Activated CD8-positive, alpha-beta memory T cell treated with anti-CD3 and anti-CD28 coated beads, Interleukin-2, amount 10 ng/mL, durations not matched to agents 7 days and 5 days (primary cell): ENCODE results near the gene RPS4Y1. TPM values are rescaled to one million over a fixed set of nuclear protein-coding genes. Genes with fewer than 3 reads are reported as not detected.
"Not testable (repeated sequence)": the region's sequence is repeated elsewhere in the genome, so short reads cannot be mapped to it uniquely, and the experiment has no call there.

Experiments
- ATAC-seq: fragments of 150-1000 bp; cut with Tn5 transposase; one replicate; pipeline ENCODE4 v1.10.0; 2021; ENCODE audit warnings: moderate library complexity
- CTCF ChIA-PET: fragments of 350-600 bp; sonication (Branson Sonifier 250); formaldehyde crosslinking; loops from one replicate; lab custom pipeline; 2021; ENCODE audit warnings: antibody characterized with exemption; lab: Charles Lee
- DNase-seq: peaks from one replicate; pipeline ENCODE4 v3.0.0-alpha.2; 2020
- H3K27ac Mint-ChIP-seq: one replicate; pipeline ENCODE4 v1.8.0; 2021; ENCODE audit warnings: mild to moderate bottlenecking, mixed read lengths
- H3K27me3 Mint-ChIP-seq: one replicate; pipeline ENCODE4 v1.8.0; 2021; ENCODE audit warnings: mixed read lengths
- H3K36me3 Mint-ChIP-seq: one replicate; pipeline ENCODE4 v1.8.0; 2021; ENCODE audit warnings: mild to moderate bottlenecking, mixed read lengths
- H3K4me1 Mint-ChIP-seq: one replicate; pipeline ENCODE4 v1.8.0; 2021; ENCODE audit warnings: mixed read lengths
- H3K4me3 Mint-ChIP-seq: one replicate; pipeline ENCODE4 v1.8.0; 2021; ENCODE audit warnings: mild to moderate bottlenecking, moderate library complexity, mixed read lengths
- H3K9me3 Mint-ChIP-seq: one replicate; pipeline ENCODE4 v1.8.0; 2022; ENCODE audit warnings: low read depth, mixed read lengths
- total RNA-seq, 2 experiments: library from RNA; stranded (reverse); gene quantifications; one replicate each; pipeline ENCODE4 v1.2.3, GENCODE V29; 2021

Gene RPS4Y1
- total RNA-seq = 100 to 1,000 TPM; 204 to 220 TPM

DNA sequence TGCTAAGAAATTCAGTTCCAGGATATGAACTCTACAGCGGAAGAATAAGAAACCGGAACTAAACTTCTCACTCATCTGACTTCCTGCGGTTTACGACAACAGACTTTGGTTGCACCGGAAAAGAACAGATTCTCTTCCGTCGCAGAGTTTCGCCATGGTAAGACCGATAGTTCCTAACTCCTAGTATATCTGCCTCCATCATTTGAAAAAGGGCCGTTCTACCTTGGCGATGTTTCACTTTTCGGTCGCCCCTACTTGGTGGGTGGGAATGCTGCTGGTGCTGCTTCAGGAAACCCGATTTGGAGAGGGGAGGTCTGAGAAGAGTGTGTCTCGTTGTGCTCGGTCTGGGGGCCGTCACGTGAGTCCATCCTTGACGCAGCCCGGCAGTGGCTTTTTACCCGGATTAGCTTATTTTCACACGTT is at the start of gene RPS4Y1:
Gene RPS4Y1, plus strand, starts transcription at position 132 of the 423 bp plus-strand sequence. Its CDS starts 23 bp downstream, at position 155.
- peaks cover 51% of the 10 kb centered on the region for H3K36me3 Mint-ChIP-seq
- CTCF ChIA-PET = no interaction called here
- peak within 1 kb of the TSS; percentile 91 for H3K4me3 Mint-ChIP-seq
- no peaks in the 10 kb centered on the region for H3K27me3 Mint-ChIP-seq
- ATAC-seq = peak; percentile 87
- DNase-seq = peak; percentile 70
- peak within 1 kb of the TSS; percentile 94 for H3K27ac Mint-ChIP-seq
- H3K4me1 Mint-ChIP-seq = peaks cover 56% of the 10 kb centered on the region
- H3K9me3 Mint-ChIP-seq = no peaks in the 10 kb centered on the region

DNA sequence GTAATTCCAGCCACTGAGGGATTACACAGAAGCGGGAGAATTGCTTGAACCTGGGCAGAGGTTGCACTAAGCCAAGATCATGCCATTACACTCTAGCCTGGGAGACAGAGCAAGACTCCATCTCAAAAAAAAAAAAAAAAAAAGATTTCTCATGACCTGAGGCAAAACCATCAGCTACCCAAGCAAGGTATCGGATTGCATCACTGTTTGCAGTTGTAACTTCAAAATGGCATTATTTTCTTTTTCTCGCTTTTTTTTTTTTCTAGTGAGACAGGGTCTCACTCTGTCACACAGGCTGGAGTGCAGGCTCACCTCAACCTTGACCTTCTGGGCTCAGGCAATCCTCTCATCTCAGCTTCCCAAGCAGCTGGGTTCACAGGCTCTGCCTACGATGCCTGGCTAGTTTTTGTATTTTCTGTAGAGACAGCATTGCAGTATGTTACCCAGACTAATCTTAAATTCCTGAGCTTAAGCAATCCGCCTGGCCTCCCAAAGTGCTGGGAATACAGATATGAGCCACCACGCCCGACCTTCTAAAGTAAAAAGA is 44.4 kb upstream of the RPS4Y1 start:
- CTCF ChIA-PET = no interaction called here
- Mint-ChIP-seq H3K27ac (no peak overlapping the region), H3K36me3 (no peaks in the 10 kb centered on the region), H3K4me1 (no peaks in the 10 kb centered on the region), H3K9me3 (no peaks in the 10 kb centered on the region), H3K4me3 (no peak overlapping the region), H3K27me3 (peaks cover 13% of the 10 kb centered on the region)
- DNase-seq = no peak
- ATAC-seq = no peak

DNA sequence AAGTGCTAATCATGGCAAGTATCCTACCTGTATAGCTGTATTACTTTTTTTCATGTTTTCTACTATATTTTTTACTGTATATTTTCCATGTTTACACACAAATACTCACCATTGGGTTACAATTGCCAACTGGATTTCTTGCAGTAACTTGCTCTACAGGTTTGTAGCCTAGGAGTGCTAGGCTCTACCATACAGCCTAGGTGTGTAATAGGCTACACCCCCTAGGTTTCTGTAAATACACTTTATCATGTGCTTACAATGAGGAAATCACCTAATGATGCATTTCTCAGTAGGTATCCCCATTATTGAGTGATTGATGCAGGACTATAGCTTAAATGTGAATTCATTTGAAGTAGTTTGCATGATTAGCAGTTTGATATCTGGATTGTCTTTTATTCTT is 43.4 kb upstream of the RPS4Y1 start:
- no peak for ATAC-seq
- no peaks in the 10 kb centered on the region for H3K36me3 Mint-ChIP-seq

DNA sequence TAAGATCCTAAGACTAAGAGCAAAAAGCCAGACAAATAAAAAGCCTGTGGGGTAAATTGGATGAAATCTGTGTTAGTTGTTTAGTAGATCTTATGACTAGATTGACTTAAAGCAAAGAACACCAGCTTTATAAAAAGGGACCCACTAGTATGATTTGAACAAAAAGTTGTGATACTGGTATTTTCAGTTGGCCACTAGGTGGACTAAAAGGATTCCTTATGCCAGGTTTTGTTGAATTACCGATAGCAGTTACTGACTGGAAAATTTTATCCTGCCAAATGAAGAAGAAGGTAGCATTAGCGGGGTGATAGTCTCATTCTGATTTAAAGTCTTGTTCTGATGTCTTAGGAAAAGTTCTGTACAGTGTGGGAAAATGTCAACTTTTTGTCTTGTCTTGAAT is 41.2 kb upstream of the RPS4Y1 start:
- CTCF ChIA-PET = no interaction called here
- Mint-ChIP-seq H3K4me3 (no peak overlapping the region), H3K27ac (no peak overlapping the region), H3K36me3 (no peaks in the 10 kb centered on the region), H3K9me3 (no peaks in the 10 kb centered on the region), H3K27me3 (peaks cover 29% of the 10 kb centered on the region), H3K4me1 (peaks cover 3% of the 10 kb centered on the region)
- ATAC-seq (no peak), DNase-seq (no peak)

More for the DNA sequence above, 43.4 kb upstream of the RPS4Y1 start:
- Mint-ChIP-seq H3K9me3 (no peaks in the 10 kb centered on the region), H3K4me3 (no peak overlapping the region), H3K4me1 (peaks cover 3% of the 10 kb centered on the region), H3K27me3 (peaks cover 19% of the 10 kb centered on the region), H3K27ac (no peak overlapping the region)
- DNase-seq = no peak
- CTCF ChIA-PET = no interaction called here

DNA sequence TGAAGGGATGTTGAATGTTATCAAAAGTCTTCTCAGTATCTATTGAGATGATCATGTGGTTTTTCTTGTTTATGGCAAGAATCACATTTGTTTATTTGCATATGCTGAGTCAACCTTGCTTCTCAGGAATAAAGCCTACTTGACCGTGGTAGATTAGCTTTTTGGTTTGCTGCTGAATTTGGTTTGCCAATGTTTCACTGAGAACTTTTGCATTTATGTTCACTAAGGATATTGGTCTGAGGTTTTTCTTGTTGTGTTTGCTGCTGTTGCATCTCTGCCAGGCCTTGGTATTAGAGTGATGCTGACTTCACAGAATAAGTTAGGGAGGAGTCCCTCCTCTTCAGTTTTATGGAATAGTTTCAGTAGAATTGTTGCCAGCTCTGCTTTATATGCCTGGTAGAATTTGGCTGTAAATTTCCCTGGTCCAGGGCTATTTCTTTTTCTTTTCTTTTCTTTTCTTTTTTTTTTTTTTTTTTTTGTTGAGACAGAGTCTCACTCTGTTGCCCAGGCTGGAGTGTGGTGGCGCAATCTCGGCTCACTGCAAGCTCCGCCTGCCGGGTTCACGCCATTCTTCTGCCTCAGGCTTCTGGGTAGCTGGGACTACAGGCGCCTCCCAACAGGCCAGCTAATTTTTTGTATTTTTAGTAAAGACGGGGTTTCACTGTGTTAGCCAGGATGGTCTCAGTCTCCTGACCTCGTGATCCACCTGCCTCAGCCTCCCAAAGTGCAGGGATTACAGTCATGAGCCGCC is 24.1 kb upstream of the RPS4Y1 start:
- H3K27ac Mint-ChIP-seq, H3K27me3 Mint-ChIP-seq, ATAC-seq, H3K4me3 Mint-ChIP-seq, CTCF ChIA-PET, H3K9me3 Mint-ChIP-seq, H3K4me1 Mint-ChIP-seq, DNase-seq, H3K36me3 Mint-ChIP-seq: not testable (repeated sequence)

DNA sequence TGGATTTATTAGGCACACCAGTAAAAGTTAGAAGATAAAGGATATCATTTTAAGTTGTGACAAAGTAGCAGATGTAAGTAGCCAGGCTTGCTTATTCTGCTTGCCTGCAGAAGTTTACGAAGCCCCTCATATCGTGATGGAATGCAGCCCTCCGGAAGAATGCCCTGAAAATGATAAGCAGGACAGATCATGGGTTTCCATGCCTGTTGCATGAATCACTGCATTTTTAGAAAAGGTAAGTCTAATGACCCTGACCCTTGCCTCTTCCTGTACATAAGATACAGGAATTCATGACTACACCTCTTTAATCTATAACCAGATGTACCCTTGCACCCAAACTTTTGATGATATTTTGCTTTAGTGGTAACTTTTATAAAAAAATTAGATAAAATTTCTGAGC is 16.9 kb upstream of the RPS4Y1 start:
- Mint-ChIP-seq H3K36me3 (no peaks in the 10 kb centered on the region), H3K4me1 (no peaks in the 10 kb centered on the region), H3K27me3 (peaks cover 15% of the 10 kb centered on the region), H3K4me3 (no peak overlapping the region), H3K27ac (no peak overlapping the region), H3K9me3 (no peaks in the 10 kb centered on the region)
- no peak for ATAC-seq
- CTCF ChIA-PET = no interaction called here
- DNase-seq = no peak

DNA sequence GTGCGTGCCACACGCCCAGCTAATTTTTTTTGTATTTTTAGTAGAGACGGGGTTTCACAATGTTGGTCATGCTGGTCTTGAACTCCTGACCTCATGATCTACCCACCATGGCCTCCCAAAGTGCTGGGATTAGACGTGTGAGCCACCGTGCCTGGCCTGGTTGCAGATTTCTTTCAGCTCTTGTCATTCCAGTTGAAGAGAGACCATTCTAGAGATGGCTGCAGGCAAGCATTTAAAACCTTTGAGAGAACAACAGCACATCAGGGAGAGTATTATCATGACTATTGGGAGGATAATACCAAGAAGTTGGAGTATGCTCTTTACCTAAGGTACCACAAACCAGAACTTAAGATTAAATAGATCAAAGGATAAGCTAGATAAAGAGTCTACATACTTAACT is 12.9 kb upstream of the RPS4Y1 start:
- ATAC-seq (no peak), DNase-seq (no peak)
- no peak overlapping the region for H3K4me3 Mint-ChIP-seq
- H3K9me3 Mint-ChIP-seq = no peaks in the 10 kb centered on the region
- peaks cover 32% of the 10 kb centered on the region for H3K27me3 Mint-ChIP-seq
- no peaks in the 10 kb centered on the region for H3K4me1 Mint-ChIP-seq
- no peak overlapping the region for H3K27ac Mint-ChIP-seq
- no peaks in the 10 kb centered on the region for H3K36me3 Mint-ChIP-seq
- CTCF ChIA-PET = no interaction called here

DNA sequence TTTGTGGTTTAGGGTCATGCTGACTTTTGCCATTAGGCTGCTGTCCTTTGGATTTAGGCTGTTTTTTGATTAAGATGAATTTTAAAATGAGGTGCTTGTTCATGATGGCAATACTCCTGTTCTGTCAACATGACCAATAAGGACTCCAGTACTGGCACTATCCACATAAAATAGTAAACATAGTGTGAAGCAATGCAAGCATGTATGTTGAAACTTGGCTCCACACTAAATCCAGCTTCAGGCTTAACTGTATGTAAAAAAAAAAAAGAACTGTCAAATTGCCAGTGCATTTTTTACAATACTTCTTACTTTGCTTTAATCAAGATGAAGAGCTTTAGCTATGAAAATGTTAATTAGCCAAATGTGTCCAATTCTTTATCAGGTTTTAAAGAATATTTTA is 6.2 kb upstream of the RPS4Y1 start:
- DNase-seq (no peak), ATAC-seq (no peak)
- CTCF ChIA-PET = no interaction called here
- Mint-ChIP-seq H3K4me1 (peaks cover 9% of the 10 kb centered on the region), H3K9me3 (no peaks in the 10 kb centered on the region), H3K36me3 (peaks cover 2% of the 10 kb centered on the region), H3K27ac (no peak overlapping the region), H3K4me3 (no peak overlapping the region), H3K27me3 (peaks cover 30% of the 10 kb centered on the region)

DNA sequence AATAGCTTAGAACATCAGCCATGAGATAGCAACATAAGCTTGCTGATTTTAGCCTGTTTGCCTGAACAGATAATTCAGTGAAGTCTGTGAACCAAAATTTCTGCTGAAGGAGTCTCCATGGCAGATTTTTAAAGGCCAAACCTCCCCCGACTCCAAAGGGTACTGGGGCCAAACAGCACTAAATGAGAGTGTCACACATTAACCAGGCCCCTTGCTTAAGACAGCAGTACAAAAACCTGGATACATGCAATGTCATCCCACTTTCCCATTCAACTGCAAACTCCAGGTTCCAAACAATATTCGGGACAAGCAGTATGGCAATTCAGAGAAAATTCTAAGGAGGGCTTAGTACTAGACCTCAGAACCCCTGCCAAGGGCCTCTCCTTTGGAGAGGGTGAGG is 4.3 kb upstream of the RPS4Y1 start:
- H3K27me3 Mint-ChIP-seq = peaks cover 18% of the 10 kb centered on the region
- no peak overlapping the region for H3K27ac Mint-ChIP-seq
- ATAC-seq = no peak
- no peak for DNase-seq
- peaks cover 9% of the 10 kb centered on the region for H3K36me3 Mint-ChIP-seq
- H3K4me1 Mint-ChIP-seq = peaks cover 16% of the 10 kb centered on the region
- CTCF ChIA-PET = no interaction called here
- no peaks in the 10 kb centered on the region for H3K9me3 Mint-ChIP-seq
- H3K4me3 Mint-ChIP-seq = no peak overlapping the region

DNA sequence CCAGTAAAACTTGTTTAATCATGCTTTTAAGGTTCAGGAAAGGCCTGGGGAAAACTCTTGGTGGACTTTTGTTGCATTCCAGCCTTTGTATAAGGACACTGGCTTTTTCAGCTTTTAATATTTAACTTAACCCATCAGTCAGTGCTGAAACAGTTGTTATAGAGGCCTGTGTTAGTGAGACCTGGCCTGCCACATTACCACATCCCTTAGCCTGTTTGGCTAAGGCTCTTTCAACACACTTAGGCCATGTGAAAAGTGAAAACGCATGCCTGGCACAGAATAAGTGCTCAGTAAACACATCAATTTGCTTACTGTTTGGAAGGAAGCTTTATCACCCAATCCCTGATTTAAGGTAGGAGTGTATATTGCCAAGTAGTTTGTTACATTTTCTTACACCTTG is 3.5 kb upstream of the RPS4Y1 start:
- no peak overlapping the region for H3K27ac Mint-ChIP-seq
- CTCF ChIA-PET = no interaction called here
- DNase-seq = no peak
- H3K4me1 Mint-ChIP-seq = peaks cover 20% of the 10 kb centered on the region
- ATAC-seq = no peak
- peaks cover 16% of the 10 kb centered on the region for H3K27me3 Mint-ChIP-seq
- peaks cover 16% of the 10 kb centered on the region for H3K36me3 Mint-ChIP-seq
- H3K9me3 Mint-ChIP-seq = no peaks in the 10 kb centered on the region
- H3K4me3 Mint-ChIP-seq = no peak overlapping the region

DNA sequence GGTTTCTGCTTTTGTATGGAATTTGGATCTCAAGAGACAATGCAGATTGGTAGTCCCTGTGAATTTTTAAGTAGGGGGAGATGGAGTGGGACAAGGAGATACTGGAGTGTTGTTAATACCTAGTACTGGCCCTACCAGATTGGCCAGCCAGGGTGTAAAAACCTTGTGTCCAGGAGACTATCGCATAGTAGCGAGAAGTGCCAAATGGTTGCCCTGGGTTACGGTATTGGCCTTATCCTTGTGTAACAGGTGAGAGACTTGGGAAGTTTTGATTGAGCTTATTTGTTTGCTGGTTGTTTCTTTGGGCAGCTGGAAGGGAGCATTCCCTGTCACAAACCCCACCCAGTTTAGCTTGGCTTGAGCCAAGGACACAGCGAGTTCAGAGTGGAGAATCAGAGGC is 5.4 kb downstream of the RPS4Y1 start:
- no peak for DNase-seq
- Mint-ChIP-seq H3K4me3 (no peak overlapping the region), H3K27ac (peak overlapping the region; percentile 46), H3K27me3 (no peaks in the 10 kb centered on the region), H3K36me3 (peaks cover 85% of the 10 kb centered on the region), H3K9me3 (no peaks in the 10 kb centered on the region), H3K4me1 (peaks cover 85% of the 10 kb centered on the region)
- ATAC-seq = no peak
- CTCF ChIA-PET = no interaction called here

DNA sequence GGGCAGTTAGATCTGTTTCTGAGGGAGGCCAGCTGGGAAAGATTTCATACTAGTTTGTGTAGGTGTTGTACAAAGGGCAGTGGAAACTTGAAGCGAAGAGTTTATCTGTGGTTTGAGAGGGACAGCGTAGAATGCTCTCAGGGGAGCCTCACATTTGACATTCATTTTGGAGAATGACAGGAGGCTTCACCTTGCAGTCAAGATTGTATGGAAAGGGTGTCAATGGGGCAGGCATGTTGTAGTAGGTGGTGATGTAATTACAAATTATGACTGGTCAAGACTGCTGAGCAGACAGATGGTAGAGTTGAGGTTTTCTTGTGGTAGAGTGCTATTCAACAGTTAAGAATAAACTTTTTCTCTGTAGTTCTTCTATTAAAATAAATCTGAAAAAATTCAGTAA is 7.0 kb downstream of the RPS4Y1 start:
- H3K9me3 Mint-ChIP-seq = no peaks in the 10 kb centered on the region
- peak overlapping the region; percentile 30 for H3K27ac Mint-ChIP-seq
- peaks cover 88% of the 10 kb centered on the region for H3K4me1 Mint-ChIP-seq
- no peak for ATAC-seq
- H3K4me3 Mint-ChIP-seq = peak overlapping the region; percentile 4
- CTCF ChIA-PET = no interaction called here
- H3K27me3 Mint-ChIP-seq = no peaks in the 10 kb centered on the region
- H3K36me3 Mint-ChIP-seq = peaks cover 85% of the 10 kb centered on the region
- DNase-seq = no peak

DNA sequence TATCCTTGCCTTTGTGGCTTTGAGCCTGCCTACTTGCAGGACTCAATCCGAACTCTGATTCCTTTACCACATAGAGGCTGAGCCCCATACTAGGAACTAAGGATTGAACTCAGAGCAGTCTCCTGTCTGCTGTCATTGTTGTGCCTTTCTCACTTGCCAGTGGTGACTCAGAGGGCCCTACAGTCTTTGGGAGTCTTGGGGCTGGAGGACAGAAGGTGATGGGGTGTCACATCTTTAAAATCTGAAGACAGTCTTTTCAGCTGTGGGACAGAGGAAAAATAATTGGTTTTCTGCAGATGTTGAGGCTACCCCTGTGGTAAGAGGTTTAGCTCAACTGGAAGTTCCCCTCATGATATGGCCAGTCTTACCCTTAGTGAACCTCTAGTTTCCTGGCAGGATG is 8.0 kb downstream of the RPS4Y1 start:
- ATAC-seq (no peak), DNase-seq (no peak)
- H3K27me3 Mint-ChIP-seq = no peaks in the 10 kb centered on the region
- no peak overlapping the region for H3K27ac Mint-ChIP-seq
- H3K4me1 Mint-ChIP-seq = peaks cover 83% of the 10 kb centered on the region
- no peak overlapping the region for H3K4me3 Mint-ChIP-seq
- peaks cover 81% of the 10 kb centered on the region for H3K36me3 Mint-ChIP-seq
- no peaks in the 10 kb centered on the region for H3K9me3 Mint-ChIP-seq
- CTCF ChIA-PET = no interaction called here

DNA sequence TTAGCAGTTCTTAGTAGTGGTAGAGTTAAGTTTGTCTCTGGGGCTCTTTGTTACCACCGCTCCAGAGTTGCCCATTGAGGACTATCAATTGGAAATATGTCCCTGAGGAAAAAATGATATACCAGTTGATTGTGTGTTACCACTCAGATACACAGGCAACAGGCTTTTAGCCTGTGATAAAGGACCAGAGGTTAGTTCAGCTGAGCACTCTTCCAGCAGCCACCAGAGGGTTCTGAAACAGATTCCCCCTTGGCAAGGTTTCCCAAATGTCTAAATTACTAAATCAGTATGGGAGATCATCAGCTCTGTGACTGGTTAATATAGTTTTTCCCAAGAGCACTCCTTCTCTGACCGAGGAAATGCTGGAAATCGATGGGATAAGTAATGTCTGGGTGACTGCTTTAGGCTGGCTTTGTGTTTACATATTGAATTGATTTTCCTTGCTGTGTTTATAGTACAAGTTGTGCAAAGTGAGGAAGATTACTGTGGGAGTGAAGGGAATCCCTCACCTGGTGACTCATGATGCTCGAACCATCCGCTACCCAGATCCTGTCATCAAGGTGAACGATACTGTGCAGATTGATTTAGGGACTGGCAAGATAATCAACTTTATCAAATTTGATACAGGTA is 12.9 kb downstream of the RPS4Y1 start:
- Mint-ChIP-seq H3K4me3 (no peak overlapping the region), H3K9me3 (no peaks in the 10 kb centered on the region), H3K27me3 (no peaks in the 10 kb centered on the region), H3K27ac (no peak overlapping the region), H3K4me1 (peaks cover 80% of the 10 kb centered on the region), H3K36me3 (peaks cover 77% of the 10 kb centered on the region)
- no peak for DNase-seq
- CTCF ChIA-PET = no interaction called here
- ATAC-seq = no peak
